ENCODE data around the gene RORC. TPM values are rescaled to one million over a fixed set of nuclear protein-coding genes. Genes with fewer than 3 reads are reported as not detected.

RORC gene
- total and polyA plus RNA-seq, 12 donors = 0.06 to 15.1 (median 2.9) TPM

DNA sequence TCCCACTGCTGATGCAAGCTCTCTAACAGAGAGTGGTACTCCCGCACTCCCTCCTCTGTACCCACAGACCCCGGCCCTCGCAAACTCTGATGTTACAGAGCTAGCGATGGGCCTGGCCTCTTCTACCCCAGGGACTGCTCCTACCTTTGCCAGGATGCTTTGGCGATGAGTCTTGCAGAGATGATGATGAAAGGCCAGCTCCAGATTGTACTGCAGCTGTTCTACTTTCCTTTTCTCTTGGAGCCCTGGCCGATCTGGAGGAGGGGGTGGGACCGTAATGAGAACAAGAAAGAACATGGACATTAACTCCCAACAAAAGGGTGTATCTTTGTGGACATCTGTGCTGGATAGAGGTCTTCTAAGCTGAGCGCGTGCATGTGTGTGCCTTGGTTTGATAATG is 20.4 kb downstream of the RORC start:
- WGBS, 4 donors = 85 to 91% (median 87%) methylated on average over 9 of the region's 9 CpGs
- Histone ChIP-seq H3K4me3 (no peak overlapping the region), H3K4me1 (replicated peaks in 1 of 2) (no peaks in the 10 kb centered on the region), H3K9me3 (replicated peaks in 1 of 3) (no peaks in the 10 kb centered on the region), H3K27ac (no peak overlapping the region), H3K36me3 (replicated peaks in 1 of 2) (no peaks in the 10 kb centered on the region), H3K27me3 (no peaks in the 10 kb centered on the region)
- intact Hi-C loops (cut with DNase I) = no loop called here
- TF ChIP-seq POLR2A (IDR thresholded peaks at IDR 0.05) = no peak
- TF ChIP-seq, protein P1, sequence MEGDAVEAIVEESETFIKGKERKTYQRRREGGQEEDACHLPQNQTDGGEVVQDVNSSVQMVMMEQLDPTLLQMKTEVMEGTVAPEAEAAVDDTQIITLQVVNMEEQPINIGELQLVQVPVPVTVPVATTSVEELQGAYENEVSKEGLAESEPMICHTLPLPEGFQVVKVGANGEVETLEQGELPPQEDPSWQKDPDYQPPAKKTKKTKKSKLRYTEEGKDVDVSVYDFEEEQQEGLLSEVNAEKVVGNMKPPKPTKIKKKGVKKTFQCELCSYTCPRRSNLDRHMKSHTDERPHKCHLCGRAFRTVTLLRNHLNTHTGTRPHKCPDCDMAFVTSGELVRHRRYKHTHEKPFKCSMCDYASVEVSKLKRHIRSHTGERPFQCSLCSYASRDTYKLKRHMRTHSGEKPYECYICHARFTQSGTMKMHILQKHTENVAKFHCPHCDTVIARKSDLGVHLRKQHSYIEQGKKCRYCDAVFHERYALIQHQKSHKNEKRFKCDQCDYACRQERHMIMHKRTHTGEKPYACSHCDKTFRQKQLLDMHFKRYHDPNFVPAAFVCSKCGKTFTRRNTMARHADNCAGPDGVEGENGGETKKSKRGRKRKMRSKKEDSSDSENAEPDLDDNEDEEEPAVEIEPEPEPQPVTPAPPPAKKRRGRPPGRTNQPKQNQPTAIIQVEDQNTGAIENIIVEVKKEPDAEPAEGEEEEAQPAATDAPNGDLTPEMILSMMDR (IDR thresholded peaks at IDR 0.05) = no peak
- no peak for DNase-seq

DNA sequence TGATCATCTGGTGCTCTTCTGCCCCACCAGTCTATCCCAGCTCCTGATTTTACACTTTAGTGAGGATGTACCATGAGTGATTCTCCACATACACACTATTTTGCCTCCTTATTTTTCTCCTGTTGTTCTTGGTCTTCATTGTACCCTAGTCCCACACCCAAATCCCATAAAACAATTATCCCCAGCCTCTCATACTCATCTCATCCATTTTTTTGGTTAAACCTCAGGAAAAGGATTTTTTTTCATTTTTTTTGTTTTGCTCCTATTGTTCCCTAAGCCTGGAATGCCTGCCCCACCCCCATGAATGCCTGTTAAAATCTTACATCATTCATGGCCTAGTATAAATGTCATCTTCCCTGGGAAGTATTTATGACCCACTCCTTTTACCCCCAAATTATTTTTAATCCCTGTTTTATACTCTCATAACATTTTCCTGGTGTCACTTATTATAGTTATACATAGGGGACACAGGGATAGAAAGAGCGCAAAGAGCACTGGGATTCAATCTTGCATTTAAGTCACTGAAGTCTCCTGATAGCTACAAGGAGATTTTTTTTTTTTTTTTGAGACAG is 21.5 kb downstream of the RORC start:
- Histone ChIP-seq H3K9me3 (replicated peaks in 1 of 3) (no peaks in the 10 kb centered on the region), H3K4me3 (no peak overlapping the region), H3K27me3 (no peaks in the 10 kb centered on the region), H3K27ac (no peak overlapping the region), H3K4me1 (replicated peaks in 1 of 2) (no peaks in the 10 kb centered on the region), H3K36me3 (replicated peaks in 1 of 2) (no peaks in the 10 kb centered on the region)
- WGBS, 4 donors = 100% methylated on average over 1 of the region's 1 CpG
- no peak for DNase-seq
- TF ChIP-seq POLR2A (IDR thresholded peaks at IDR 0.05) = no peak
- TF ChIP-seq, protein P1 (IDR thresholded peaks at IDR 0.05) = no peak
- intact Hi-C loops (cut with DNase I) = no loop called here

DNA sequence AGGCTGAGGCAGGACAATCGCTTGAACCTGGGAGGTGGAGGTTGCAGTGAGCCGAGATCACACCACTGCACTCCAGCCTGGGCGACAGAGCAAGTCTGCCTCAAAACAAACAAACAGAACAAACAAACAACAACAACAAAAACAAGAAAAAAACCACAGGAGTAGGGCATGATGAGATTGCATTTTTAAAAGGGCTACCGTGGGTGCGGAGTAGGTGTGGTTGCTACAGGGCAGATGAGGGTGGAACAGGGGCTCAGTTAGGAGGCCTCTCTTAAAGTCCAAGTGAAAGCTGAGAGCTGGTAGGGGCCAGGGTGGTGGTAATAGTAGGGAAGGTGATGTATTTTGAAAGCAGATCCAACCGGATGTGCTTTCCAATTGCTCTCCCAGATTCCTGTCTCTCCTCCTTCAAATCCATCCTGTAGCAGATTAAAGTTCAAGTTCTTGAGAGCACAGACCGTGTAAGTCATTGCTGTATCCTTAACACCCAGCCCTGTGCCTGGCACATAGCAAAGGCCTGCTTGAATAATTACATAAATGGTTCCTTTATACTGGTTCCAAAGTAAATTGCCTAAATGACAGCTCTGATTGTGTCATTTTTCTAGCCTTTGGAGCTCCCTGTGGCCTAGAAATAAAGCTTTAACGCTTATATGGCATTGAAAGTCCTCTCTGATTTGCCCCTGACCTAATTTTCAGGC is 22.2 kb downstream of the RORC start:
- intact Hi-C loops (cut with DNase I) = no loop called here
- Histone ChIP-seq H3K27me3 (no peaks in the 10 kb centered on the region), H3K4me1 (replicated peaks in 1 of 2) (no peaks in the 10 kb centered on the region), H3K9me3 (replicated peaks in 1 of 3) (no peaks in the 10 kb centered on the region), H3K36me3 (replicated peaks in 1 of 2) (no peaks in the 10 kb centered on the region), H3K4me3 (no peak overlapping the region), H3K27ac (no peak overlapping the region)
- WGBS, 4 donors = 64 to 71% (median 70%) methylated on average over 8 of the region's 8 CpGs
- DNase-seq = peak in 1 of 7 donors; percentile 1
- TF ChIP-seq, protein P1 (IDR thresholded peaks at IDR 0.05) = no peak

DNA sequence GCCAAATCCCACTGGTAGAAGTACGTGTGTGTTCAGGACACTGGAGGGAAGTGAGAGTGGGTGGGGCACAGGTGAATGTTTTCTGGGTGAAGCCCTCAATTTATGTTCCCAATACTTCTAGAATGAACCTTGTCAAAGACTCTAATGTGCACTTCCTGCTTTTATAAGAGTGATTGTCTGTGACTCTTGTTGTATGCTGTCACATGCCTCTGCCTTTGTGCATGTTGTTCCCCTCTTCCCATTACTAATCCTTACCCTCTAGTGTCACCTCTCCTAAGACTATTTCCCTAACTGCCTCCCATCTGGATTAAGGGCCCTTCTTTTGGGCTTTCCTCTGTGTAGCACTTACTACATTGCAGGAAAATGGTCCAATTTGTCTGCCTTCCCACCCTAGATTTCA is 23.8 kb downstream of the RORC start:
- Histone ChIP-seq H3K4me3 (no peak overlapping the region), H3K4me1 (replicated peaks in 1 of 2) (no peaks in the 10 kb centered on the region), H3K27me3 (no peaks in the 10 kb centered on the region), H3K27ac (no peak overlapping the region), H3K36me3 (replicated peaks in 1 of 2) (no peaks in the 10 kb centered on the region), H3K9me3 (replicated peaks in 1 of 3) (no peaks in the 10 kb centered on the region)
- 62 to 86% (median 79%) methylated on average over 1 of the region's 1 CpG for WGBS, 4 donors
- intact Hi-C loops (cut with DNase I) = no loop called here
- TF ChIP-seq, protein P1 (IDR thresholded peaks at IDR 0.05) = no peak
- no peak for TF ChIP-seq POLR2A (IDR thresholded peaks at IDR 0.05)
- peak in 1 of 7 donors; percentile 10 for DNase-seq
